ENCODE results near the gene COMMD1. TPM values are rescaled to one million over a fixed set of nuclear protein-coding genes. Genes with fewer than 3 reads are reported as not detected.
"Not testable (repeated sequence)": the region's sequence is repeated elsewhere in the genome, so short reads cannot be mapped to it uniquely, and the experiment has no call there.

The COMMD1 gene
- total and polyA plus RNA-seq, 4 experiments from 2014 or later = 16.7 to 63.9 (median 34.2) TPM

- CTCF ChIA-PET (ENCODE audit: partially characterized antibody) = no interaction called here
- intact Hi-C loops (cut with micrococcal nuclease) = no loop called here
- no peaks in the 10 kb centered on the region for H3K36me3 ChIP-seq (ENCODE audit: insufficient read depth, low read length)
- no peak overlapping the region for H3K27ac ChIP-seq (ENCODE audit: low read depth, low read length)
- Mint-ChIP-seq H3K9me3 (no peaks in the 10 kb centered on the region), H3K27me3 (no peaks in the 10 kb centered on the region), H3K36me3 (no peaks in the 10 kb centered on the region), H3K4me3 (no peak overlapping the region), H3K4me1 (no peaks in the 10 kb centered on the region), H3K27ac (no peak overlapping the region)
- DNase-seq = no peak
- H3K4me3 ChIP-seq (ENCODE audit: low read length in 2 of 2) = no peak overlapping the region
- POLR2A ChIA-PET (ENCODE audit: partially characterized antibody) = no interaction called here
- no peaks in the 10 kb centered on the region for H3K9me3 ChIP-seq (ENCODE audit: control insufficient read depth in 1 of 2, low read length in 2 of 2)
- no peaks in the 10 kb centered on the region for H3K27me3 ChIP-seq (ENCODE audit: insufficient read depth, low read length)
- H3K4me1 ChIP-seq (ENCODE audit: insufficient read depth, low read length) = no peaks in the 10 kb centered on the region
Measured at GRCh38 chr2:61898810-61899209, 6.7 kb upstream of the COMMD1 start.

DNA sequence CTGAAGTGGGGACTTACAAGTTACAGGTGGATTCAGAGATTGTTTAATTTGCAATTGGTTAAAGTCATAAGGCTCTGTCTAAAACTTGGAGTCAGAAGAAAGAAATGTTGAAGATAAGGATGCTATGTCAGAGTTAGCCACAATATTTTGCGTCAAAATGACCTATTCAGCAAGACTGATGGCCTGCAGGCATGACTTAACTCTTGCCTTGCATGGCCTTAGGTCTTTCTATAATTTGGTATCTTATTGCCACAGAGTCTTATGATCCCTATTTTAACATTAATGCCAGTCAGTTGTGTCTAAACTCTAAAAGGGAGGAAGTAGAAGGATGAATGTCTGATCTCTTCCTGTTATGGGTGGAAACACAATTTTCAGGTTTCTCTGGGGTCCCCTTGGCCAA is 5.2 kb upstream of the COMMD1 start:
- no peak for DNase-seq
- Mint-ChIP-seq H3K36me3 (no peaks in the 10 kb centered on the region), H3K9me3 (no peaks in the 10 kb centered on the region), H3K4me1 (peaks cover 2 to 7% (median 5%) of the 10 kb centered on the region in 4 donors), H3K27ac (peak overlapping the region in 1 of 7 donors; percentile 42), H3K4me3 (no peak overlapping the region), H3K27me3 (no peaks in the 10 kb centered on the region)
- H3K4me3 ChIP-seq (ENCODE audit: low read length in 2 of 2) = no peak overlapping the region
- POLR2A ChIA-PET (ENCODE audit: partially characterized antibody) = no interaction called here
- H3K9me3 ChIP-seq (ENCODE audit: control insufficient read depth in 1 of 2, low read length in 2 of 2) = no peaks in the 10 kb centered on the region
- intact Hi-C loops (cut with micrococcal nuclease) = no loop called here
- no peak overlapping the region for H3K27ac ChIP-seq (ENCODE audit: low read depth, low read length)
- CTCF ChIA-PET (ENCODE audit: partially characterized antibody) = no interaction called here
- H3K4me1 ChIP-seq (ENCODE audit: insufficient read depth, low read length) = peaks cover 8% of the 10 kb centered on the region
- no peaks in the 10 kb centered on the region for H3K36me3 ChIP-seq (ENCODE audit: insufficient read depth, low read length)
- no peaks in the 10 kb centered on the region for H3K27me3 ChIP-seq (ENCODE audit: insufficient read depth, low read length)

- Histone ChIP-seq H3K4me1 (ENCODE audit: insufficient read depth, low read length) (peaks cover 21% of the 10 kb centered on the region), H3K4me3 (ENCODE audit: low read length in 2 of 2) (peak overlapping the region; percentile 94 to 99), H3K27ac (ENCODE audit: low read depth, low read length) (peak overlapping the region; percentile 75), H3K27me3 (ENCODE audit: insufficient read depth, low read length) (no peaks in the 10 kb centered on the region), H3K9me3 (ENCODE audit: control insufficient read depth in 1 of 2, low read length in 2 of 2) (no peaks in the 10 kb centered on the region), H3K36me3 (ENCODE audit: insufficient read depth, low read length) (no peaks in the 10 kb centered on the region)
- CTCF ChIA-PET (ENCODE audit: partially characterized antibody) = interaction anchor here (0.7 to 1.5 kb wide), 2 partner anchors 505 to 507 kb away, joined by 4 read pairs; no protein-coding TSS in a partner anchor
- H3K27me3 Mint-ChIP-seq = no peaks in the 10 kb centered on the region
- DNase-seq = no peak
- peak overlapping the region; percentile 75 to 95 (median 92) for H3K27ac Mint-ChIP-seq
- no peaks in the 10 kb centered on the region for H3K9me3 Mint-ChIP-seq
- POLR2A ChIA-PET (ENCODE audit: partially characterized antibody) = interaction anchor here (0.6 to 1.6 kb wide), 6 partner anchors 11 to 367 kb away, joined by 3 to 7 read pairs (median 4); partner anchors contain the start of gene FAM161A
- H3K4me3 Mint-ChIP-seq = peak overlapping the region; percentile 96 to 98 (median 97)
- H3K4me1 Mint-ChIP-seq = peaks cover 12 to 39% (median 26%) of the 10 kb centered on the region in 4 donors
- intact Hi-C loops (cut with micrococcal nuclease) = loop anchor here (5.0 kb wide), 1 partner anchor 291 kb away; the partner anchor contains the start of gene B3GNT2
- peaks cover 0 to 6% of the 10 kb centered on the region in 2 donors for H3K36me3 Mint-ChIP-seq
Measured at GRCh38 chr2:61906186-61906470, 654 bp downstream of the COMMD1 start.

DNA sequence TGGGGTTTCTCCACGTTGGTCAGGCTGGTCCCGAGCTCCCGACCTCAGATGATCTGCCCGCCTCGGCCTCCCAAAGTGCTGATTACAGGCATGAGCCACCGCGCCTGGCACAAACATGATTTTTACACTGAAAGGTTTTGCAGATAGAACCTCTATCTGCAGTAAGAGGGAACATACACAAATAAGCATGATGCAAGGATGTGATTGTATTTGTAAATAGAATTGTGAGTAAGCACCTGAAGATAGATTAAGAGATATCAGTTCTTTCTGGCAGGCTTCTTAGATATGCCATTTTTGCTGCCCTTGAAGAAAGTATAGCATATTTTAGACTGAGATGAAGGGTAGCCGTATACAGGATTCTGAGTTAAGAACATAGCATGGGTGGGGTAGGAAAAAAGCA is 3.6 kb downstream of the COMMD1 start:
- ChIA-PET POLR2A (ENCODE audit: partially characterized antibody) (no interaction called here), CTCF (ENCODE audit: partially characterized antibody) (no interaction called here)
- Mint-ChIP-seq H3K9me3 (no peaks in the 10 kb centered on the region), H3K36me3 (peaks cover 3 to 8% of the 10 kb centered on the region in 2 donors), H3K27me3 (no peaks in the 10 kb centered on the region), H3K27ac (no peak overlapping the region), H3K4me1 (peaks cover 15 to 44% (median 32%) of the 10 kb centered on the region in 4 donors), H3K4me3 (no peak overlapping the region)
- peaks cover 21% of the 10 kb centered on the region for H3K4me1 ChIP-seq (ENCODE audit: insufficient read depth, low read length)
- DNase-seq = no peak
- no peaks in the 10 kb centered on the region for H3K9me3 ChIP-seq (ENCODE audit: control insufficient read depth in 1 of 2, low read length in 2 of 2)
- intact Hi-C loops (cut with micrococcal nuclease) = loop anchor here (5.0 kb wide), 1 partner anchor 288 kb away; the partner anchor contains the start of gene B3GNT2
- no peak overlapping the region for H3K27ac ChIP-seq (ENCODE audit: low read depth, low read length)
- no peak overlapping the region for H3K4me3 ChIP-seq (ENCODE audit: low read length in 2 of 2)
- H3K27me3 ChIP-seq (ENCODE audit: insufficient read depth, low read length) = no peaks in the 10 kb centered on the region
- H3K36me3 ChIP-seq (ENCODE audit: insufficient read depth, low read length) = no peaks in the 10 kb centered on the region

GRCh38 chr2:61910603-61911002 is 5.1 kb downstream of the COMMD1 start:
- Mint-ChIP-seq H3K4me3 (no peak overlapping the region), H3K36me3 (peaks cover 3 to 8% of the 10 kb centered on the region in 2 donors), H3K27me3 (no peaks in the 10 kb centered on the region), H3K9me3 (no peaks in the 10 kb centered on the region), H3K4me1 (peaks cover 11 to 37% (median 27%) of the 10 kb centered on the region in 4 donors), H3K27ac (no peak overlapping the region)
- intact Hi-C loops (cut with micrococcal nuclease) = no loop called here
- no peak overlapping the region for H3K4me3 ChIP-seq (ENCODE audit: low read length in 2 of 2)
- H3K9me3 ChIP-seq (ENCODE audit: control insufficient read depth in 1 of 2, low read length in 2 of 2) = no peaks in the 10 kb centered on the region
- CTCF ChIA-PET (ENCODE audit: partially characterized antibody) = no interaction called here
- peaks cover 13% of the 10 kb centered on the region for H3K4me1 ChIP-seq (ENCODE audit: insufficient read depth, low read length)
- H3K27ac ChIP-seq (ENCODE audit: low read depth, low read length) = no peak overlapping the region
- no peak for DNase-seq
- H3K36me3 ChIP-seq (ENCODE audit: insufficient read depth, low read length) = no peaks in the 10 kb centered on the region
- H3K27me3 ChIP-seq (ENCODE audit: insufficient read depth, low read length) = no peaks in the 10 kb centered on the region
- POLR2A ChIA-PET (ENCODE audit: partially characterized antibody) = no interaction called here

- Mint-ChIP-seq H3K9me3 (no peaks in the 10 kb centered on the region), H3K27ac (peak overlapping the region in 1 of 7 donors; percentile 8), H3K4me1 (peaks cover 9 to 29% (median 23%) of the 10 kb centered on the region in 4 donors), H3K4me3 (no peak overlapping the region), H3K36me3 (peaks cover 3 to 7% of the 10 kb centered on the region in 2 donors), H3K27me3 (no peaks in the 10 kb centered on the region)
- Histone ChIP-seq H3K9me3 (ENCODE audit: control insufficient read depth in 1 of 2, low read length in 2 of 2) (no peaks in the 10 kb centered on the region), H3K36me3 (ENCODE audit: insufficient read depth, low read length) (no peaks in the 10 kb centered on the region), H3K4me1 (ENCODE audit: insufficient read depth, low read length) (peaks cover 7% of the 10 kb centered on the region), H3K27me3 (ENCODE audit: insufficient read depth, low read length) (no peaks in the 10 kb centered on the region), H3K4me3 (ENCODE audit: low read length in 2 of 2) (no peak overlapping the region), H3K27ac (ENCODE audit: low read depth, low read length) (no peak overlapping the region)
- ChIA-PET CTCF (ENCODE audit: partially characterized antibody) (no interaction called here), POLR2A (ENCODE audit: partially characterized antibody) (no interaction called here)
- no peak for DNase-seq
- intact Hi-C loops (cut with micrococcal nuclease) = no loop called here
Measured at GRCh38 chr2:61911510-61911909, 6.0 kb downstream of the COMMD1 start.

- H3K9me3 ChIP-seq (ENCODE audit: control insufficient read depth in 1 of 2, low read length in 2 of 2) = not testable (repeated sequence)
- CTCF ChIA-PET (ENCODE audit: partially characterized antibody) = interaction anchor here (1.1 to 1.5 kb wide), 2 partner anchors 495 to 498 kb away, joined by 3 to 4 read pairs; no protein-coding TSS in a partner anchor
- peak overlapping the region in 1 of 7 donors; percentile 4 for H3K27ac Mint-ChIP-seq
Measured at GRCh38 chr2:61914794-61915193, 9.3 kb downstream of the COMMD1 start.

More at GRCh38 chr2:61914794-61915193, 9.3 kb downstream of the COMMD1 start:
- H3K36me3 Mint-ChIP-seq; intact Hi-C loops (cut with micrococcal nuclease); H3K36me3 ChIP-seq (ENCODE audit: insufficient read depth, low read length); H3K4me1 Mint-ChIP-seq; H3K27me3 ChIP-seq (ENCODE audit: insufficient read depth, low read length); H3K4me3 ChIP-seq (ENCODE audit: low read length in 2 of 2); H3K27me3 Mint-ChIP-seq; H3K27ac ChIP-seq (ENCODE audit: low read depth, low read length); POLR2A ChIA-PET (ENCODE audit: partially characterized antibody); DNase-seq; H3K4me1 ChIP-seq (ENCODE audit: insufficient read depth, low read length); H3K9me3 Mint-ChIP-seq; H3K4me3 Mint-ChIP-seq: not testable (repeated sequence)

Data from CD4-positive, alpha-beta memory T cell (primary cell).